HG03342 (cell line): ENCODE measurements around the gene NUP54.

Experiments
- ATAC-seq: cut with Tn5 transposase; IDR thresholded peaks from one replicate; pipeline ENCODE4 v1.9.1; 2021; ENCODE audit warnings: mild to moderate bottlenecking, moderate library complexity; ENCODE audit not compliant: unreplicated experiment

The NUP54 gene

GRCh38 chr4:76147454-76148141 is 599 bp downstream of the NUP54 start:
- ATAC-seq, result peak; percentile 35

DNA sequence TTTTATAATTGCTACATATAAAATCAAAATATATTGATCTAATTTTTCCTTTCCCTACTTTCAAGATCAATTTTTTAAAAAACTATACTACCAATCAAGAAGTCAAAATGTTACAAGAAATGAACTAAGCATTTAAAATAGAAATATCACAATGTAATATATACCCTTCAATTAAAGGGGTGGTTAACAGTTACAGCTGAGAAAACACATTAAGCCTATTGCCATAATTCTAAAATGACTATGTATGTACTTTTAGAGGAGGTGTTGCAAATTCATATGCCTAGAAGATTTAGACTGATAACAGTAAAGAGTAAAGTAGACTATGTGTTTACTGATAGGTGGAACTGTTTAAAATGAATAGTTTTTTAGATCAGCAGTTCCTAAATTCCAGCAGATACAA is 3.7 kb downstream of the NUP54 start:
- no peak for ATAC-seq

DNA sequence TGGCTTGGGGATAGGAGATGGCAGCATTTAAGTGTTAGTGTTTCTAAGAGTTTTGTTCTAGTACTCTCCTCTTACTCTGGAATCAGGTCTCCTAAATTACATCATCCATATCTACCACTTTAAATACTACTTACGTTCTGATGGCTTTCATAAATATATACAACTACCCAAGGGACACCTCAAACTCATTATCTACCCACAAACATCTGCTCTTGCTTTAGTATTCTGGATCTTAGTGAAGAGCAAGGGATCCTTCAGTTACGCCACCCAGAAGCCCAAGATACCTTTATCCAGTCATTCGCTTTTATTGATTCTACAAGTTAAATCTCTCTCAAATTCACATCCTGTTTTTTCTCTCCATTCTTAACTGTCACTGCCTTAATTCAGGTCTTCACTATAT is 7.0 kb downstream of the NUP54 start:
- ATAC-seq, result no peak

DNA sequence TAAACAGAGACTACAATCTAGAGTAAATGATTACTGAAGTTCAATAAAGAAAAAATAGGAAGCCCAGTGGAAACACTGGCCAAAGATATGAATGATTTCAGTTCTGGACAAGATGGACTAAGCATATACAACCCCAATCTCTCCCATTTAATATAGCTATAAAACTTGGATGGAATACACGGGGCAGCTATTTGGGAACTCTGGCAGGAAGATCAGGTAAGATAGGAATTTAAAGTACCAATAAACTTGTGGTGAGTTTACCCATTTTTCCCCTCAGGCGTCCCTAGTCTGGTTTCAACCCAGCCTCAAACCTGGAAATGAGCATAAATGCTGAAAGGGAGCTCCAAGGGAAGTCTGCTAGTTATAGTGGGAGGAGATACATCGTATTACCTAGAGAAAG is 20.4 kb downstream of the NUP54 start:
- no peak for ATAC-seq

- ATAC-seq, result no peak
Measured at GRCh38 chr4:76125816-76126215, 22.4 kb downstream of the NUP54 start.

- ATAC-seq, result no peak
Measured at GRCh38 chr4:76120199-76120598, 28.0 kb downstream of the NUP54 start.

DNA sequence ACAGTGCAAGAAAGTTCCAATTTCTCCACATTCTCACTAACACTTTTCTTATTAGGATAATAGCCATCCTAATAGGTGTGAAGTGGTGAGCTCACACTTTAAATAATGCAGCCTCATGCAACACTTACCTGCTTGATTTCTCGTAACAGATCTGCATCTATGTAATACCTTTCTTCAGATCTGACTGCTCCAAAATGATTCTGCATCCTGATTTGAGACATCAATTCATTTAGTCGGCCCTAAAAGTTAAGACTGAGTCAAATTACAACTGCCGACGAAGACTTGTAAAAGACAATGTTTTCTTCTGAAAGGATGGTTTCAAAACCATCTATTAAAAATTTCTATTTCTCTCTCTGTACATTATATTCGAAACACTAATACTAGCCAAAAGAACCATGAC is 30.7 kb downstream of the NUP54 start:
- ATAC-seq, result no peak

DNA sequence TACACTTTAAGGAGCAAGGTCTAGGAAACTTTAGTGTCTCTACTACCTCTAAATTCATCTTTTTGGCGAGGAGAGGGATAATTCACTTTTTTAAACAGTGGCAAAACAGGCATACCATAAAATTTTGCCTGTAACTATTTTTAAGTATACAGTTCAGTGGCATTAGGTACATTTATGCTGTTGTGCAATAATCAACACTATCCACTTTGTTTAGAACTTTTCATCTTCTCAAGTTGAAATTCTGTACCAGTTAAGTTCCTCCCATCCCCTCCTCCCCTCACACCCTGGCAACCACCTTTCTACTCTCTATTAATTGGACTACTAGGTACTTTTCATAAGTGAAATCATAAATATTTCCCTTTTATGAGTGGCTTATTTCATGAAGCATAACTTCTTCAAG is 31.4 kb downstream of the NUP54 start:
- ATAC-seq, result no peak

- ATAC-seq, result no peak
Measured at GRCh38 chr4:76108467-76109181, 39.6 kb downstream of the NUP54 start.

DNA sequence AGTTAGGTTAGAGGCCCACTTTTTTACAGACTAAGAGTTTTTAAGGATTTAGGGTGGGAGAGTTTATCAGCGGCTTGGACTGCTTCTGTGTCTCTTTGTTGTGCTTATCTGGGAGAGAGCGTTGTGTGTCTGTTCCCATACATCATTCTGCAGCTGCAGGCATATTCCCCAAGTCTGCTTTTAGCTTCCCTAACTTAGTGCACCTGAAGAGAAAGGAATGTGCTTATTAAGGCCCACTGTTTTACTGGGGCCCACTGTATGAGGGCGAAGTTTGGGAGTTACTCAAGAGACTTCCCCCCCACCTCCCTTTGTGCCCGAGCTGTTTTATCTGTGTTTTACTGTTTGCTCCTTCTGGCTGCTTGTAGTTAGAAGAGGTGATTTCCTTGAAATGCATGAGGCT is 41.8 kb downstream of the NUP54 start:
- no peak for ATAC-seq

GRCh38 chr4:76105652-76106051 is 42.5 kb downstream of the NUP54 start:
- ATAC-seq, result no peak

DNA sequence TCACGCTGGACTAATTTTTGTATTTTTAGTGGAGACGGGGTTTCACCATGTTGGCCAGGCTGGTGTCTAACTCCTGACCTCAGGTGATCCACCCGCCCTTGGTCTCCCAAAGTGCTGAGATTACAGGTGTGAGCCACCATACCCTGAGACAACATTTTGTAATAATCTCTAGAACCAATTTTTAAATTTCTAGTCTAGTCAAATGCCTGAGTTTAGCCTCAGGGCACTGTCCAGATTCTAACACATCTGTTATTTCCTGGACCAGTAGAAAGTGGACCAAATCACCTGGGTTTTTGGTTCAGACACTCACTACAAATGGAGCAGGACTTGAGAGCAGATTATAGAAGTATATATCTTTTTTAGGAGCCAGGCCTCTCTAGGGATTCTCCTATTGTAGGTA is 52.1 kb downstream of the NUP54 start:
- ATAC-seq, result no peak

- ATAC-seq, result no peak
Measured at GRCh38 chr4:76095568-76095967, 52.6 kb downstream of the NUP54 start.

DNA sequence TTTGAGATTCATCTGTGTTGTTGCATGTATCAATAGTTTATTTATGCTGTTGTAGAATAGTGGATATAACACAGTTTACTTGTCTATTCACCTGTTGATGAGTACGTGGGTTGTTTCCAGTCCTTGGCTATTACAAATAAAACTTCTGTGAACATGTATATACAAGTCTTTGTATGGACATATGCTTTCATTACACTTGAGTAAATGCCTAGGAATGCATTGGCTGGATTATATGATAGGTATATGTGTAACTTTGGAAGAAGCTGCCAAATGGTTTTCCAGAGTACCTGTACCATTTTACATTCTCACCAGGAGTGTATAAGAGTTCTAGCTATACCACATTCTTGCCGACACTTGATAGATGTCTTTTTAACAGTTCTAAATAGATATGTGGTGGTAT is 57.1 kb downstream of the NUP54 start:
- no peak for ATAC-seq

DNA sequence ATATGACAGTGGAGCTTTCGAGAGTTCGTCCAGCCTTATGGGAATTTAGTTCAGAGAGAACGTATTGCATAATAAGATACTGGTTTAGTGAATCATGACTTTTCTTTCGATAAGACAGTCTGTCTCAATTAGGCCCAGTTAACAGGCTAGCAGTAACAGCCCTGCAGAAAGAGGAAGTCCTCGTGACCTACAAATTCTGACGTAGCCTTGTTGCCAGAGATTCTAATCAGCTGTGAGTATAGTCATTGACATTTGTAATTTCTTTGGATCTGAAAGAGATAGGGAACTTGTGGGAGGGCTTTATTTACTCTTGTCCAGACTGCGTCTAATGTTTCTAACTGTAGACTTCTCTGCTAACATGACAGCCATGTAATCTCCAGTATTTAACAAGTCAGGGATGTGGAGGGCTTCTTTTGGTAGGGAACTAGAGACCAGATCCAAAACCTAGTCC is 57.9 kb downstream of the NUP54 start:
- ATAC-seq, result no peak

DNA sequence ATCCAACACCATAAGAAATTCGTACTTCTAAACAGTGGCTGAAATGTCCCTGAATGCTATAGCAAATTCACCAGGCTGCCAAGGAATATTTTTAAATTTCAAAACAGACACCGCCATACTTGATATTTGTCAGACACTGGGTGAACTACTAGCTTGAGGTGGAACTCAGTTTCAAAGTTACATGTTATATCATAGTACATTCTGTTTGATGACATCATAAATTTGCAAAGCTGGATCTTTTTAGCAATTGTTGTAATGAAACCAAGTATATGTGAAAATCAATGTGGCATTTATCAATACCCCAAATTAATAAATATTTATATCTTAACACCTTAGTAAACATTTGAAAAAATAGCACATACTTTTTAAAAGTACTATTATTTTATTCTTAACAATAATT is 59.5 kb downstream of the NUP54 start:
- ATAC-seq, result no peak

- peak; percentile 53 for ATAC-seq
Measured at GRCh38 chr4:76087007-76087769, 61.0 kb downstream of the NUP54 start.

DNA sequence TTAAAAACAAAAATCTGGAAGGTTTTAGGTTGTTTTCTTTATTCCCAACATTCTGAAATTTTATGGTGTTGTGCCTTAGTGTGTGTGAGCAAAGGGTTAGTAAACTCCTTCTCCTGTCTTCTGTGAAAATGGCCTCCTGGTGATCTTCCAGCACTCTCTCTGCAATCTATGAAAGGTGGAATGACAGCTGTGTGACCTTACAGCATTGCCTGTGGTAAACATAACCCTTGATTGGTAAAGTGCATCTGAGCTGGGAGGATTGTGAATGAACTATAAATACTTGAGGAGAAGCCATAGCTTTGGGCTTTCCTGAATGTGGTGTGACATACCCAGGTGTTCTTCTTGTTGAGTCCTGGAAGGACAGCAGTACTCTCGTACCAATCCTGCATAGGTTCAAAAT is 63.7 kb downstream of the NUP54 start:
- no peak for ATAC-seq

DNA sequence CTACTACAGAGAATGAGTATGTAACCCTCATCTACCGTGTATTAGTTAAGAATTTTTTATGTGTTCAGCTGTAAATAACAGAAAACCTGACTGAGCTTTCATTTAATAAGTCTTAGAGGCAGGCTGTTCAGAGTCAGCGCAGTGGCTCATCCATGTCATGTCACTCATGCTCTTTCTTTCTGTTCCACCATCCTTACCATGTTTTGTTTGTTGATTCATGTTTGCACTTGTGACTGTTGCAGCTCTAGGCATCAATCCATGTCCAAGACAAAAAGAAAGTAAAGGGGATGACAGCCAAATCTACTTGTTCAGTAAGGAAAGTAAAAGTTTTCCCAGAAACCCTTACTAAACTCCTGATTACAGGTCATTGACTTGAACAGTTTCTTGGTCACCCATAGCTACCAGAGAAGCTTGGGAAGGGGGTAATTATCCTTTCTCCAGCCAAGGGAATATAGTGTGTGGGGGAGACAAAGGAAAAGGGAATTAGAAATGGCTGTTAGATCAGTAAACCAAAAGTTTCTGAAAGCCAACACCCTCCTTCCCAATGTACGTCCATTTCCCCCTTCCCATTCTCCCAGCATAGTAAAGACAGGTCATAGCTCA is 64.7 kb downstream of the NUP54 start:
- ATAC-seq, result no peak

GRCh38 chr4:76078033-76078613 is 70.1 kb downstream of the NUP54 start:
- ATAC-seq, result no peak

DNA sequence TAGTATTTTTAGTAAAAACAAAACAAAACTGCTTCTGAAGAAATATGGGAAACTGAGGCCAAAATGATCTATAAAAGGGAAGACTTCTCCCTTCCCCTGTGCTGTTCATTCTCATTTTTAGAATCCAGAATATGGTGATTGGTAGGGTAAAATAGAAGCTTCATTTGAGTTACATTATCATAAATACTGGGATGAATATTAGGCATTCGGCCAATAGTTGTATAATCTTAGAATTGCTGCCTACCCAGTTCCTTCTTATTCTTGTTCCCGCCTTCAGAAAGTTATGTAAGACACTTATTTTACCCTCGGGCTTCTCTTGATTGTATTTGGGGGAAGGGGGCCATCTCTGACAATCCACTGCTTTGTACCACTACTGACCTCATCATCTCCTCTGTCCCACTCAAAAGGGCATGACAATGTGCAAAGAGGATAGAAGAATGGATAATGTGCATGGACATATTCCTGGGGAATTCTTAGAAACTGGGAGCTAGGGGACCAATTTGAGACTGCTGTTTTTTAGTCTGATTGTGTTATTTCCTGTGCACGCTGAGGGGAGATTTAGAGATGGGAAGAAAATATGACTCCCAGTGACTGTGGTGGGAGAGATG is 73.1 kb downstream of the NUP54 start:
- ATAC-seq, result no peak
